HepG2 (cell line): ENCODE measurements around the gene TEF.

Experiments used
- CHD2 ChIP-seq: IDR thresholded peaks from 2 replicates; pipeline ENCODE4 v1.6.1; 2011; ENCODE audit warnings: low read depth, low read length, improper control_type of control experiment
- CTCF ChIP-seq: sonication (generic); formaldehyde crosslinking; IDR thresholded peaks from 2 replicates; pipeline ENCODE4 v1.5.0; 2020; ENCODE audit warnings: mild to moderate bottlenecking, missing genetic modification reagents, moderate library complexity
- MLXIP ChIP-seq: sonication (generic); formaldehyde crosslinking; IDR thresholded peaks from 2 replicates; pipeline ENCODE4 v1.9.0; 2021; ENCODE audit warnings: missing genetic modification reagents, borderline replicate concordance
- NFRKB ChIP-seq: fragments of 450-650 bp; IDR thresholded peaks from 2 replicates; pipeline ENCODE4 v1.6.1; 2017
- REPIN1 ChIP-seq: sonication (generic); formaldehyde crosslinking; IDR thresholded peaks from 2 replicates; pipeline ENCODE4 v1.8.0; 2022; ENCODE audit warnings: missing genetic modification reagents, low read depth, mild to moderate bottlenecking, borderline replicate concordance
- TMF1 ChIP-seq: sonication (generic); formaldehyde crosslinking; IDR thresholded peaks from 2 replicates; pipeline ENCODE4 v1.8.1; 2022; ENCODE audit warnings: low read depth, missing genetic modification reagents
- ZGPAT ChIP-seq: IDR thresholded peaks from 2 replicates; pipeline ENCODE4 v1.6.1; 2016; ENCODE audit warnings: mild to moderate bottlenecking
- ZNF788 ChIP-seq: sonication (generic); formaldehyde crosslinking; IDR thresholded peaks from 2 replicates; pipeline ENCODE4 v1.5.0; 2020; ENCODE audit warnings: mild to moderate bottlenecking, missing genetic modification reagents, borderline replicate concordance

GRCh38 chr22:41362615-41363014 is 19.1 kb upstream of the TEF start:
- TF ChIP-seq ZGPAT (CRISPR knock-in tag) (no peak), CHD2 (no peak), NFRKB (no peak), REPIN1 (CRISPR knock-in tag) (no peak), MLXIP (CRISPR knock-in tag) (no peak), CTCF (CRISPR knock-in tag) (no peak), ZNF788 (CRISPR knock-in tag) (no peak), TMF1 (no peak)
